RWPE2 (cell line): ENCODE data around the gene MED15.

ENCODE experiments used
- ATAC-seq: fragments of 200-7000 bp; cut with Tn5 transposase; 3 replicates; pipeline ENCODE4 v1.9.1; 2021; ENCODE audit warnings: low read depth
- DNase-seq: peaks from one replicate; pipeline ENCODE4 v3.0.0-alpha.2; 2020; ENCODE audit warnings: low spot score
- H3K27ac ChIP-seq: fragments of 450-650 bp; 2 replicates; pipeline ENCODE4 v1.5.1; 2017; ENCODE audit warnings: mild to moderate bottlenecking; ENCODE audit not compliant: poor library complexity, severe bottlenecking
- H3K27me3 ChIP-seq: fragments of 250-450 bp; sonication (Bioruptor Pico); 2 replicates; pipeline ENCODE4 v1.5.1; 2021; ENCODE audit warnings: mild to moderate bottlenecking, moderate library complexity; ENCODE audit not compliant: insufficient read depth, poor library complexity, severe bottlenecking
- H3K36me3 ChIP-seq: fragments of 250-450 bp; sonication (Bioruptor Pico); 2 replicates; pipeline ENCODE4 v1.5.1; 2020; ENCODE audit warnings: low read depth, mild to moderate bottlenecking, moderate library complexity
- H3K4me1 ChIP-seq: fragments of 250-450 bp; sonication (Bioruptor Pico); 2 replicates; pipeline ENCODE4 v1.5.1; 2021; ENCODE audit warnings: mild to moderate bottlenecking, moderate library complexity; ENCODE audit not compliant: insufficient read depth, poor library complexity, severe bottlenecking
- H3K4me3 ChIP-seq: fragments of 250-450 bp; sonication (Bioruptor Pico); 2 replicates; pipeline ENCODE4 v1.5.1; 2021; ENCODE audit warnings: mild to moderate bottlenecking, moderate library complexity; ENCODE audit not compliant: severe bottlenecking
- H3K9me3 ChIP-seq: fragments of 250-450 bp; sonication (Bioruptor Pico); 2 replicates; pipeline ENCODE4 v1.5.1; 2021; ENCODE audit warnings: mild to moderate bottlenecking, moderate library complexity; ENCODE audit not compliant: severe bottlenecking
- CTCF ChIP-seq: fragments of 450-650 bp; IDR thresholded peaks from one replicate; pipeline ENCODE4 v1.5.1; 2017; ENCODE audit warnings: mild to moderate bottlenecking, moderate library complexity; ENCODE audit not compliant: poor library complexity, severe bottlenecking

The MED15 gene

GRCh38 chr22:20463324-20464095 lies 43.9 kb upstream of the MED15 start:
- no peak for DNase-seq
- ATAC-seq, result no peak
- TF ChIP-seq CTCF, result no peak
- Histone ChIP-seq H3K9me3 (no peaks in the 10 kb centered on the region), H3K4me1 (no peaks in the 10 kb centered on the region), H3K36me3 (peaks cover 3% of the 10 kb centered on the region), H3K27me3 (no peaks in the 10 kb centered on the region), H3K4me3 (no peak overlapping the region), H3K27ac (no peak overlapping the region)

GRCh38 chr22:20464096-20464614 lies 43.3 kb upstream of the MED15 start:
- Histone ChIP-seq H3K27me3 (no peaks in the 10 kb centered on the region), H3K27ac (no peak overlapping the region), H3K9me3 (no peaks in the 10 kb centered on the region), H3K4me1 (no peaks in the 10 kb centered on the region), H3K4me3 (no peak overlapping the region), H3K36me3 (peaks cover 3% of the 10 kb centered on the region)
- TF ChIP-seq CTCF, result no peak
- no peak for DNase-seq
- ATAC-seq, result no peak

GRCh38 chr22:20464912-20465758 lies 42.3 kb upstream of the MED15 start:
- Histone ChIP-seq H3K4me3 (no peak overlapping the region), H3K27me3 (no peaks in the 10 kb centered on the region), H3K36me3 (peaks cover 3% of the 10 kb centered on the region), H3K9me3 (no peaks in the 10 kb centered on the region), H3K27ac (no peak overlapping the region), H3K4me1 (no peaks in the 10 kb centered on the region)
- no peak for DNase-seq
- no peak for ATAC-seq
- no peak for TF ChIP-seq CTCF

GRCh38 chr22:20465759-20466077 lies 41.7 kb upstream of the MED15 start:
- Histone ChIP-seq H3K4me3 (no peak overlapping the region), H3K4me1 (no peaks in the 10 kb centered on the region), H3K36me3 (peaks cover 2% of the 10 kb centered on the region), H3K27me3 (no peaks in the 10 kb centered on the region), H3K9me3 (no peaks in the 10 kb centered on the region), H3K27ac (no peak overlapping the region)
- TF ChIP-seq CTCF, result no peak
- no peak for DNase-seq
- ATAC-seq, result no peak
